Putamen (tissue), 1 donor: Measurements from ENCODE around the gene TOGARAM2.

Source experiments
- DNase-seq: peaks from one replicate; pipeline ENCODE4 v3.0.0-alpha.2; 2016; ENCODE audit warnings: low spot score

The TOGARAM2 gene

DNA sequence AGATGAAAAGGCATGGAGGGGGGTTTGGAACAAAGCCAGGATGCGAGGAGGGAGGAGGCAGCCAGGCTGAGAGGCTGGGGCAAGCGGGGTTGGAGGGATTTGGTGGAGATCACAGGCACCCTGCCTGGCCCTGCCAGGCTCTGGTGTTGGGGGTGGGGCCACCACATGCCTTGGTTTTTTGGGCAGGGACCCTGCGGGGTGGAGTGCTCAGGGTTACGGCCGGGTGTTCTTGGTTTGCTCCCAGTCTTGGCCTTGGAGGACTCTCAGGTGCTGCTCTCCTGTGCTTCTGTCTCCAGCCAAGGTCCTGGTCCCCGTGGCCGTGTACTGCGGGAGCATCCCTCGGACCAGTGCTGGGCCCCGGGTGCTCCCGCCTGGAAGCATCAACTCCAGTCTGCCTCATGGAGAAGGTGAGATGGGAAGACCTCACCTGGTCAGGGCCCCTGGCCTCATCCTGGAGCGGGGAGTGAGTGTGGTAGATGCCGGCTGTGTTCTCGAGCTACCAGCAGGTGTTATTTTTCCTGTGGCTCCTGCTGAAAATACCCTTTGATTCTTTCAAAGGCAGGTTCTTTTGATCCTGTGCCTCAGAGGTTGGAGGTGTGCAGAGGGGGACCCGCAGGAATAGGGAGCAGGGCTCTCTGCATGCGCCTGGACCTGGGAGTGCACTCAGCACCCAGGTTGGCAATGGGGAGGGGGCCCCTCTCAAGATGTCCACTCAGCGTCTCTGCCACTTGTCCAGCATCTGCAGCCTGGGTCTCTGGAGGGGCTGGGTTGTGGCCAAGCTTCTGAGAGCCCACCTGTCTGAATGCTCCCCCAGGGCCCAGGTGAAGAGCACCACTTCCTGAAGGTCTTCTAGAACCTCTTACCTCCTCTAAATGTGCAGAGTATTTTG lies 17.0 kb downstream of the TOGARAM2 start:
- DNase-seq, result no peak

DNA sequence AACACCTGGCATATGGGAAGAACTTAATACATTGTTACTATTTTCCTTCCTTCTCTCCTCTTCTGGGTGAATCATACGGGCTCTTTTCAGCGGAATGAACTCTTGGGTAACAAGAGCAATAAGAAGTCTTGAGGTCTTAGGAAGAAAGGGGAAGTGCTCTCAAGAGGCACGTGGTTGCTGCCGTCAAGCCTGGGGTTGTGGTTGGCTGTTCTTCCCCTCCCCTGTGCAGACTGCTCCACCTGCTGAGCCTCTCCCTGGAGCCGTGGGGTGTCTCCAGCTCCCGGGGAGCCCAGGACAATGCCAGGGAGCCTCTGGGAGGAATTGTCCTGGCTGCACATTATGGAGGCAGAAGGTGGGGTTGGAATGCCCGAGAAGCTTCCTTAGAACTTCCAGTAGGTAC lies 19.4 kb downstream of the TOGARAM2 start:
- DNase-seq, result no peak

DNA sequence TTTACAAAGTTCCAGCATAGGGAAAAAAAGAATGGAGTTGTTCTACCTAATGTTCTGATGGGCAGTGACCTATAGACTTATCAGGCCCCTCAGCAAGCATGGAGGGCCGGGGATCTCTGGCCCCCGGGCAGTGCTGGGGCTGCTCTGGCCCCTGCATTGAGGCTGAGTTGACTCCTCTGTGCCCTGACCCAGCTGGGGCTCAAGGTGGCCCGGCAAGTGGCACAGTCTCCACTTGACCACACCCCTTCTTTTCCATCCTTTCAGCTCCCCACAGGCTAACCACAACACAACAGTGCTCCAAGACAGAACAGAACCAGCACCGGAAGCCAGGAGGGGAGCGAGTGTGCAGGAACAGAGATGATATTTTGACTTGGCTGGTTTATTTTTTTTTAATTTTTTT lies 19.9 kb downstream of the TOGARAM2 start:
- DNase-seq, result no peak

GRCh38 chr2:29001806-29002205 lies 20.7 kb downstream of the TOGARAM2 start:
- no peak for DNase-seq

DNA sequence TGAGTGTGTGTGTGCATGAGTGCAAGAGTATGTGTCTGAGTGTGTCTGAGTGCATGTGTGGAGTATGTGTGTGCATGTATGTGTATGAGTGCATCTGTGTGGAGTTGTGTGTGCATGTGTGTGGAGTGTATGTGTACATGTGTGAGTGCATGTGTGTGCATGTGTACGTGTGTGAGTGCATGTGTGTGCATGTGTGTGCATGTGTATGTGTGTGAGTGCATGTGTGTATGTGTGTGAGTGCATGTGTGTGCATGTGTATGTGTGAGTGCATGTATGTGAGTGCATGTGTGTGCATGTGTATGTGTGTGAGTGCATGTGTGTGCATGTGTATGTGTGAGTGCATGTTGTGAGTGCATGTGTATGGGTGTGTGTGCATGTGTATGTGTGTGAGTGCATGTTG lies 23.7 kb downstream of the TOGARAM2 start:
- no peak for DNase-seq

GRCh38 chr2:29005331-29005730 lies 24.2 kb downstream of the TOGARAM2 start:
- no peak for DNase-seq

DNA sequence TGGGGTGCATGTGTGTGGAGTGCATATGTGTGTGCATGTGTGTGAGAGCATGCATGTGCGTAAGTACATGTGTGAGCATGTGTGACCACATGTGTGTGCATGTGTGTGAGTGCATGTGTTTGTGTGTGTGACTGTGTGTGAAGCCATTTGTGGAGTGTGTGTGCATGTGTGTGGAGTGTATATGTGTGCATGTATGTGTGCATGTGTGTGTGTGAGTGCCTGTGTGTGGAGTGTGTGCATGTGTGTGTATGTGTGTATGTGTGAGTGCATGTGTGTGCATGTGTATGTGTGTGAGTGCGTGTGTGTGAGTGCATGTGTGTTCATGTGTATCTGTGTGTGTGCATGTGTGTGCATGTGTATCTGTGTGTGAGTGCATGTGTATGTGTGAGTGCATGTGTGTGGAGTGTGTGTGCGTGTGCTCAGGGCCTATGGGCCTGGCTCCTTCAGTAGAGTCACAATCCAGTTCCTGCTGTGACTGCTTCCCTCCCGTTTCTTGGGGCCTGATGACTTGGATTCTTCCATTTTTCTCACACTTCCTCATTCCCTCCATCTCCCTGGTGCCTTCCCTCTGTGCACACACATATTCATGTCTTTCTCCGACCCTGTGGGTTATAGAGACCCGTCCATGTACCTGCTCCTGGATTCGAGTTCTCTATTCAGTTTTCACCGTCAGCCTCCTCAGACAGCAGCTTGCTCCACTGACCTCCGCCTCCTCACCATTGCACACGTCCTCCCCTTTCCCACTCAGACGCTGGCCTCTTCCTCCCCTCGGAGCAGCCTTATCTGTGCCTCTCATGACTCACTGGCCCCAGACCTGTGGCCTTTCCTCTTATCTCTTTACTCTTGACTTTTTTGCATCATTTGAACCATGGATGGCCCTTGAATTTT lies 25.2 kb downstream of the TOGARAM2 start:
- DNase-seq, result no peak

DNA sequence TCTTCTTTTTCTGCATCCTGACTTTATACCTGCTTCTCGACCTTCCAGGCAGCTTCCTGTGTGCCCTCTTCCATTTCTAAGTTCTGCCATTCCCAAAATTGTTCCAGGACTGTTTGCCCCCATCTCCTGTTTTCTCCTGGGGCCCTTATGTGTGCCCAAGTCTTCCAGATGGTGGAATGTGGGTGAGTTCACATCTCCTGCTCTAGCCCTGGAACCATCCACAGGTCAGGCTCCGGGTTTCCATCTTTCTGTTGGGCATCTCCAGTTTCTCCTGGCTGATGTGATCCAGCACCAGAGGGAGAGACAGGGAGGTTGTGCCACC lies 25.8 kb downstream of the TOGARAM2 start:
- DNase-seq, result no peak

- DNase-seq, result no peak
These were observed 28.2 kb downstream of the TOGARAM2 start for GRCh38 chr2:29009270-29009669.

DNA sequence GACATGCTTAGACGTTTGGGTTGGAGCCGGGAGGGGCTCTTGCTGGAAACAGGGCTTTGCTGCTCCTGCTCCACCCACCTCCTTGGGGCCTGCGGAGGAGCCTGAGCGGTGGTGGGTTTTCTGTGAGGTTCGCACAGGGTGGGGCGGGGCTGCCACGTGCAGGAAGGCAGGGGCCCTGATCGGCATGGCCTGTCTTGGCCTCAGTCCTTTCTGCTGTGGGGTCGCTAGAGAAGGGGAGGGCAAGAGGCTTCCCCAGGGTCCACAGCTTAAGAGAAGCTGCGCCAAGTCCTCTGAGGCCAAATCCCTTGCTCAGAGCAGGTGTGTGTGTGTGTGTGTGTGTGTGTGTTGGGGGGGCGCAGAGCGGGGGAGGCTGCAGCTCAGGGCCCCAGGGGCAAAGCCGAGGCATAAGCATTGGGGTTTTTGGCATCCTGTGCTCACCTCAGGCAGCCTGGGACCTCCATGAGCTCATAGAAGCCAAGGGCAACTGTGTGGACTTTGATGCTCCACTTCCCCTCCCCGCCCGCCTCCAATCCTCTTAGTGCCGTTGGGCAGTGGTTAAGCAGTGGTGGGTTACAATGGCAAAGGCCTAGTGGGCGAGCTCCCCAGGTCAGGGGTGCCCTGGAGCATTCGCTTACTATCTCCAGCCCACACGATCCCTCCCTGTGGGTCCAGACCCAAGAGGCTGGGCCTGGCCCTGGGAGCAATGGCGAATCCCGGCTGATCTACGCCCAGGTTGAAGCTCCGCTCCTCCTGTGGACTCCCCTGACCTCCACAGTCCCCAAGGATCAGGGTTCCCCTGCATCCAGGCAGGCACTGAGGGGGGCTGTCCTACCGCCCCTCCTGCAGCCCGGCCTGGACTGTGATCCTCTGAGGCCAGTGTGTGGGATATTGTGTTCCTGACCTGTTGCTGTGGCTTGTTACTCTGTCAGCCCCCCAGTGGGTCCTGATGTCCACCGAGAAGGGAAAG lies 28.9 kb downstream of the TOGARAM2 start:
- no peak for DNase-seq

DNA sequence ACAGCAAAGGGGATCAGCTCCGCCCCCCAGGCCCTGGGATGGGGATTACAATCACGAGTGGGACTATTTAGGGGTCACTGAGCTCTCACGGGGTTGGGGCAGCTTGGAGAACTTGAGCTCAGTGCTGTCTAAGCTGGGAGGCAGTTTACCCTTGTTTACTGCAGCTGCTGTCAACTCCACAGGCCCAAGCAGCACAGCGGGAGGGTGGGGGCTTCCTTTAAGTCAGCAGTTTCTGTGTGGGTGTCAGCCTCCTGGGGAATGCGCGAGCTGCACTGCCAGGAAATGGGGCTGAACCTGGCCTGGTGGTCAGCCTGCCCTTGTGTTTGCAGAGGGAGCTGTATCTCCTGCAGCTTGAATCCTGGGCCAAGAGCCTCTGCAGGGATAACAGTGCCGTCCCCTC lies 29.8 kb downstream of the TOGARAM2 start:
- DNase-seq, result no peak

DNA sequence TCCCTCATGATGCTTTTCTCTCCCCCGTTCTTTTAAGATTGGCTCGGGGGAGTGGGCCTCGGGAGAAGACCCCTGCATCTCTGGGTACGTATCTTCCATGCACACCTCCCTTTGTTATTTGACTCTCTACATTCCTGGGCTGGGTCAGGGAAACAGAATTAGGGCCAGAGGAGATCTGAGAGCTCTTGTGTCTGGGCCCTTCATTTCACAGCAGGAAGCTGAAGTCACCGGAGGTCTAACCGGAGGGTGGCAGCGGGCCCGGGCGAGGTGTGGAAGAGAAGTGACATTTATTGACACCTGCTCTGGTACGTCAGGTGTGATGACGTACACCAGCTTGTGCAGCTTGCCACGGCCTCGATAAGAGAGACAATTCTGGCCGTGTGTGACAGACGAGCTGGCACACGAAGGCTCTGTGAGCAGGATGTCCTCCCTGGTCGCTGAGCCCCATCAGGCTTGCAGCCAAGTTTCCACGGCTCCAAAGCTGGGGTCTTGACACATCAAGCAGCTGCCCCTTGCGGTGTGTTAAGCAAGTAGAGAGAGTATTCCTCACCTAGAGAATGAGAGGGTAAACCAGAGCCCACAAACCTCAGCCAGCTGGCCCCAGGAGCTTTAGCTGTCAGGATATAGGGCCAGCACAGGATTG lies 30.4 kb downstream of the TOGARAM2 start:
- DNase-seq, result no peak

- DNase-seq, result no peak
These were observed 31.1 kb downstream of the TOGARAM2 start for GRCh38 chr2:29012211-29012681.

GRCh38 chr2:29013057-29013780 lies 32.1 kb downstream of the TOGARAM2 start:
- DNase-seq, result no peak

DNA sequence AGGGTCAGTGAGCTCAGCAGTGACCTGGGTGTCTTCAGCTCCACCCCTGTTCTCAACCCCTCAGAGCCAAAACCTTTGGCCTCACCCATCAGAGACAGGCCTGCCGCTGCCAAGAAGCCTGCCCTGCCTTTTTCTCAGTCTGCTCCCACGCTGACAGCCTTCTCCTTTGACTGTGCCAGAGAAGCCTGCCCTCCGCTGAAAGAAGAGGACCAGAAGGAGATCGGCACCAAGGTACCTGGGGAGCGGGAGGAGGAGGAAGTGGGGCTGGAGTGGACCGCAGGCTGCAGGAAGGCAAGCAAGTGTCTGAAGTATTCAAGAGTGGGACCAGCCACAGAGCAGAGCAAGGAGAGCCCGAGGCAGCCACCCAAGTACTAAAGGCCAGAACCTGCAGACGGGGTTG lies 33.2 kb downstream of the TOGARAM2 start:
- DNase-seq, result no peak

DNA sequence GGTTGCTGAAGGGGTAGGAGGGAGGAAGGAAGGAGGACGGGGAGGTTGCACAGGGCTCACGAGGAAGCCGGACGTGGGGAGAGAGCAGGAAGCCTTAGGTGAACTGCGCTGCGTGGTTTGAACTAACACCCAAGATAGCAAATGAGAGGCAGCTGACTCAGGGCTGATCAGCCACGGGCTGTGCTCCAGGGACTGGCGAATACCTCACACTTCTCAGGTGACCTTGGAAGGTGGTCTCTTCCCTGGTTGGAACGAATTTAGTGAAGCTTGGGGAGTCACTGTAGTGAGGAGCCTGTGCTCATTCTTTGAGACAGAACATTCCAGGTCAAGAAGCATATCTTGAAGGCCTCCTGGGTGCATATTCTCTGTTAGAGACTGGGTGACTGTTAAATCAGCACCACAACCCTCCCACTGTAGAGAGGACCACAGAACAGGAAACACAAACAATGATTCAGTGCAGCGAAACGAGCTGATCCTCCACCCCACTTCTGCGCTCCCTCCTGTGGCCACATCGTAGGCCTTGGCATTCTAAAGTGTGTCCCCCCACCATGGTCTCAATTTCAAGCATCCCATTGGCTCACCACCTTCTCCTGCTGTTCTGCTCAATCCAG lies 33.8 kb downstream of the TOGARAM2 start:
- DNase-seq, result no peak

GRCh38 chr2:29015701-29016470 lies 34.8 kb downstream of the TOGARAM2 start:
- no peak for DNase-seq

- no peak for DNase-seq
These were observed 35.4 kb downstream of the TOGARAM2 start for GRCh38 chr2:29016504-29016903.

DNA sequence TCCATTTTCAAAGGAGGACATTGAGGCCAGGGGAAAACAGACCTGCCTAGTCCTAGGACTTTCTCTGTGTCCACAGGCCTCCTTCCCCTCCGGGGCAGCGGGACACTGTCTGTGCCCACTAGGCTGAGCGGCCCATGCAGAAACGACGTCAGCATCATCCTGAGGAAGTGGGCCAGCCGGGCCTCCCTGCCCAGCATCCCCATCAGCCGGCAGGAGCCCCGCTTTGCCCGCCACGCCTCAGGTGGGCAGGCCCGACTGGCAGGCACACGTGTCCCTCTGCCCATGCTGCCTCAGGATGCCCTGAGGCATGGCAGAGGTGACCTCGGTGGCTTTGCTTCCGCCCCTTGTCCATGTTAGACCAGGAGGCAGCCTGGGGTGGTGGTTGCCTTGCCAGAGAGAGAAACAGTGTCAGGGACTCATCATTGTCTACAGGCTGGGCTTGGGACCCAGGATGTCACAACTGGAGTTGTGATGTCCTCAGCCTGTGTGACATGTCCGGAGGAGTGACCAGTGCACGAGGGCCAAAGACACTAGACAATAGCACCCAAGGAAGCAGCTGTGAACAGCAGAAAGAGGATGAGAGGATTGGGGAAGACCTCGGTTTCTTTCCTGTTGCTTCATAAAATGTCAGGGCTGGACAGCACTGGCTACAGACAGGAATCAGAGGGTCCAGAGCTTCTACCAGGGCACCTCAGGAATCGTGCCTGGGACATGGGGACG lies 36.8 kb downstream of the TOGARAM2 start:
- no peak for DNase-seq
